Measurements from ENCODE around the gene GLCE. TPM values are rescaled to one million over a fixed set of nuclear protein-coding genes. Genes with fewer than 3 reads are reported as not detected.

Gene GLCE
- total RNA-seq, 2 experiments from 2014 or later = 3.8 to 5.0 TPM

Other genes with a start within 250 kb of the GLCE start
- gene SPESP1, start 230.1 kb upstream of the GLCE start, total RNA-seq = under 1 TPM; 0.23 to 0.50 TPM
- gene NOX5, start 145.9 kb upstream of the GLCE start, total RNA-seq = not detected
- not detected for gene PAQR5, start 138.3 kb downstream of the GLCE start, total RNA-seq